SK-N-SH treated with all-trans-retinoic acid at 6 μM for 48 hours (cell line): ENCODE data around the gene SPRR1A.

Experiments
- ATAC-seq: fragments of 200-7000 bp; cut with Tn5 transposase; 3 replicates; pipeline ENCODE4 v1.9.1; 2020; ENCODE audit warnings: mild to moderate bottlenecking, moderate library complexity
- ARNTL ChIP-seq: fragments of 450-650 bp; formaldehyde crosslinking; IDR thresholded peaks from 2 replicates; pipeline ENCODE4 v1.5.0; 2020; ENCODE audit warnings: low read depth, mild to moderate bottlenecking, moderate library complexity, borderline replicate concordance
- BACH2 ChIP-seq: fragments of 250-450 bp; sonication (Bioruptor Pico); IDR thresholded peaks from 2 replicates; pipeline ENCODE4 v1.9.0; 2021; ENCODE audit warnings: mild to moderate bottlenecking, borderline replicate concordance
- CREB5 ChIP-seq: fragments of 250-450 bp; sonication (Bioruptor Pico); IDR thresholded peaks from 2 replicates; pipeline ENCODE4 v1.5.1; 2020; ENCODE audit warnings: low read depth, mild to moderate bottlenecking, moderate library complexity
- CSDC2 ChIP-seq: fragments of 250-450 bp; sonication (Bioruptor Pico); IDR thresholded peaks from 2 replicates; pipeline ENCODE4 v1.5.0; 2020; ENCODE audit warnings: mild to moderate bottlenecking, moderate library complexity
- CSRNP3 ChIP-seq: fragments of 250-450 bp; sonication (Bioruptor Pico); IDR thresholded peaks from 2 replicates; pipeline ENCODE4 v1.5.1; 2021; ENCODE audit warnings: mild to moderate bottlenecking, moderate library complexity
- ESRRG ChIP-seq: fragments of 250-450 bp; sonication (Bioruptor Pico); IDR thresholded peaks from 2 replicates; pipeline ENCODE4 v1.6.1; 2021; ENCODE audit warnings: mild to moderate bottlenecking
- GLIS3 ChIP-seq: fragments of 250-450 bp; sonication (Bioruptor Pico); IDR thresholded peaks from 2 replicates; pipeline ENCODE4 v1.5.0; 2020; ENCODE audit warnings: mild to moderate bottlenecking, moderate library complexity
- OSR1 ChIP-seq: fragments of 250-450 bp; sonication (Bioruptor Pico); IDR thresholded peaks from 2 replicates; pipeline ENCODE4 v1.8.0; 2022; ENCODE audit warnings: moderate library complexity, mild to moderate bottlenecking, inconsistent platforms
- POU6F1 ChIP-seq: fragments of 250-450 bp; sonication (Bioruptor Pico); IDR thresholded peaks from 2 replicates; pipeline ENCODE4 v1.8.0; 2021; ENCODE audit warnings: low read depth, mild to moderate bottlenecking, moderate library complexity, borderline replicate concordance
- PPARA ChIP-seq: fragments of 250-450 bp; sonication (Bioruptor Pico); IDR thresholded peaks from 2 replicates; pipeline ENCODE4 v1.5.0; 2020; ENCODE audit warnings: mild to moderate bottlenecking, borderline replicate concordance
- TCF4 ChIP-seq: fragments of 250-450 bp; sonication (Bioruptor Pico); IDR thresholded peaks from 2 replicates; pipeline ENCODE4 v1.8.0; 2021; ENCODE audit warnings: mild to moderate bottlenecking, moderate library complexity, borderline replicate concordance
- TSHZ2 ChIP-seq: fragments of 250-450 bp; sonication (Bioruptor Pico); IDR thresholded peaks from 2 replicates; pipeline ENCODE4 v1.5.0; 2020; ENCODE audit warnings: mild to moderate bottlenecking, moderate library complexity
- ZC3H10 ChIP-seq: fragments of 250-450 bp; sonication (Bioruptor Pico); IDR thresholded peaks from 2 replicates; pipeline ENCODE4 v1.5.1; 2021; ENCODE audit warnings: mild to moderate bottlenecking, moderate library complexity
- ZFP30 ChIP-seq: fragments of 450-650 bp; formaldehyde crosslinking; IDR thresholded peaks from 2 replicates; pipeline ENCODE4 v1.5.0; 2022; ENCODE audit warnings: mild to moderate bottlenecking, moderate library complexity
- ZNF565 ChIP-seq: fragments of 450-650 bp; formaldehyde crosslinking; conservative IDR thresholded peaks from 2 replicates; pipeline ENCODE4 v1.5.0; 2020; ENCODE audit warnings: low read depth, mild to moderate bottlenecking, moderate library complexity
- ZNF70 ChIP-seq: fragments of 450-650 bp; formaldehyde crosslinking; IDR thresholded peaks from 2 replicates; pipeline ENCODE4 v1.5.0; 2020; ENCODE audit warnings: mild to moderate bottlenecking, moderate library complexity
- ZNF8 ChIP-seq: fragments of 450-650 bp; formaldehyde crosslinking; IDR thresholded peaks from 2 replicates; pipeline ENCODE4 v1.5.0; 2020; ENCODE audit warnings: mild to moderate bottlenecking, moderate library complexity
- TF ChIP-seq, protein P1 (sequence below): fragments of 250-450 bp; sonication (Bioruptor Pico); IDR thresholded peaks from 2 replicates; pipeline ENCODE4 v1.8.0; 2020; ENCODE audit warnings: mild to moderate bottlenecking, moderate library complexity, borderline replicate concordance

SPRR1A gene

GRCh38 chr1:152982076-152982475, 1.8 kb upstream of the SPRR1A start (continued):
- TF ChIP-seq CREB5, result no peak
- TF ChIP-seq ZNF70 (CRISPR knock-in tag), result no peak
- TF ChIP-seq ZC3H10, result no peak
- TF ChIP-seq ESRRG (CRISPR knock-in tag), result no peak
- no peak for TF ChIP-seq ZNF8 (CRISPR knock-in tag)
- no peak for TF ChIP-seq ARNTL (CRISPR knock-in tag)

DNA sequence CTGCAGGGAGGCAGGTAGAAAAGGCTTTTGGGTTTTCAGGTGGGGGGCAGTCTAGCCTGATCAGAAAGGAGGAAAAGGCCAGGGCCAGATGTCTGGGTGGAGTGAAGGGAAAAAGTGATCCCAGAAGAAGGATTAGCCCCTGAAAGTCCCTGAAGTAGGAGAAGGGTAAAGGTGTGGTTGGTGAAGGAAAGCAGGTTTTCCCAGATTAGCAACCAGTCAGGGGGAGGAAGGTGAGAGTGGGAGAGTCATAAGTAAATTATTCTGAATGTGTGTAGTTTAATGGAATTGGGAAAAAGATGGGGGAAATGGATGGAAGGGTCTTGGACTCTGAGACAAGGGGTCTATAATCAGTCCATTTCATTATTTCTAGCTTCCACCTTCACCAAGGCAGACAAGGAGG, 647 bp upstream of the SPRR1A start:
- TF ChIP-seq OSR1 (no peak), POU6F1 (no peak), ESRRG (CRISPR knock-in tag) (no peak), CSDC2 (CRISPR knock-in tag) (no peak), ZNF70 (CRISPR knock-in tag) (no peak), PPARA (CRISPR knock-in tag) (no peak), TSHZ2 (CRISPR knock-in tag) (no peak), GLIS3 (CRISPR knock-in tag) (no peak), ZFP30 (CRISPR knock-in tag) (no peak), ZNF565 (no peak), TCF4 (CRISPR knock-in tag) (no peak)
- TF ChIP-seq, protein P1, sequence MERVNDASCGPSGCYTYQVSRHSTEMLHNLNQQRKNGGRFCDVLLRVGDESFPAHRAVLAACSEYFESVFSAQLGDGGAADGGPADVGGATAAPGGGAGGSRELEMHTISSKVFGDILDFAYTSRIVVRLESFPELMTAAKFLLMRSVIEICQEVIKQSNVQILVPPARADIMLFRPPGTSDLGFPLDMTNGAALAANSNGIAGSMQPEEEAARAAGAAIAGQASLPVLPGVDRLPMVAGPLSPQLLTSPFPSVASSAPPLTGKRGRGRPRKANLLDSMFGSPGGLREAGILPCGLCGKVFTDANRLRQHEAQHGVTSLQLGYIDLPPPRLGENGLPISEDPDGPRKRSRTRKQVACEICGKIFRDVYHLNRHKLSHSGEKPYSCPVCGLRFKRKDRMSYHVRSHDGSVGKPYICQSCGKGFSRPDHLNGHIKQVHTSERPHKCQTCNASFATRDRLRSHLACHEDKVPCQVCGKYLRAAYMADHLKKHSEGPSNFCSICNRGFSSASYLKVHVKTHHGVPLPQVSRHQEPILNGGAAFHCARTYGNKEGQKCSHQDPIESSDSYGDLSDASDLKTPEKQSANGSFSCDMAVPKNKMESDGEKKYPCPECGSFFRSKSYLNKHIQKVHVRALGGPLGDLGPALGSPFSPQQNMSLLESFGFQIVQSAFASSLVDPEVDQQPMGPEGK, result no peak
- ATAC-seq, result no peak

- no peak for ATAC-seq
Measured at GRCh38 chr1:152986578-152986977, 2.7 kb downstream of the SPRR1A start.

GRCh38 chr1:152993186-152993585, 9.3 kb downstream of the SPRR1A start:
- no peak for ATAC-seq

More at GRCh38 chr1:152986578-152986977, 2.7 kb downstream of the SPRR1A start:
- TF ChIP-seq PPARA (CRISPR knock-in tag), result no peak
- no peak for TF ChIP-seq BACH2 (CRISPR knock-in tag)
- TF ChIP-seq CSRNP3, result no peak
- TF ChIP-seq GLIS3 (CRISPR knock-in tag), result no peak
- no peak for TF ChIP-seq ZFP30 (CRISPR knock-in tag)

More at GRCh38 chr1:152993186-152993585, 9.3 kb downstream of the SPRR1A start:
- TF ChIP-seq CSRNP3, result no peak
- TF ChIP-seq PPARA (CRISPR knock-in tag), result no peak
